Measurements from ENCODE around the gene B9D2. TPM values are rescaled to one million over a fixed set of nuclear protein-coding genes. Genes with fewer than 3 reads are reported as not detected.
"Not testable (repeated sequence)": the region's sequence is repeated elsewhere in the genome, so short reads cannot be mapped to it uniquely, and the experiment has no call there.

B9D2 gene
- total RNA-seq, 4 donors from 2014 or later: 1.7 to 3.7 (median 2.5) TPM

GRCh38 chr19:41372501-41372900, 8.6 kb upstream of the B9D2 start:
- intact Hi-C loops (cut with DNase I; ENCODE audit: low total_unique reads): no loop called here
- no peak for TF ChIP-seq CTCF (IDR thresholded peaks at IDR 0.05)
- no peak for TF ChIP-seq POLR2A (IDR thresholded peaks at IDR 0.05)
- 74 to 81% methylated on average over 2 of the region's 2 CpGs for WGBS, 2 donors

GRCh38 chr19:41371541-41371940, 7.6 kb upstream of the B9D2 start:
- WGBS, 2 donors: 95 to 97% methylated on average over 8 of the region's 8 CpGs
- DNase-seq (ENCODE audit: low spot score in 2 of 2): no peak

More at GRCh38 chr19:41372501-41372900, 8.6 kb upstream of the B9D2 start:
- no peak overlapping the region for H3K4me3 ChIP-seq (ENCODE audit: low read depth, poor library complexity, severe bottlenecking)
- DNase-seq (ENCODE audit: low spot score in 2 of 2): no peak

GRCh38 chr19:41371119-41371518, 7.2 kb upstream of the B9D2 start:
- H3K4me3 ChIP-seq (ENCODE audit: low read depth, poor library complexity, severe bottlenecking); intact Hi-C loops (cut with DNase I; ENCODE audit: low total_unique reads); DNase-seq (ENCODE audit: low spot score in 2 of 2): not testable (repeated sequence)
- 79 to 88% methylated on average over 5 of the region's 5 CpGs for WGBS, 2 donors

More at GRCh38 chr19:41371541-41371940, 7.6 kb upstream of the B9D2 start:
- TF ChIP-seq CTCF (IDR thresholded peaks at IDR 0.05) (no peak), POLR2A (IDR thresholded peaks at IDR 0.05) (no peak)
- intact Hi-C loops (cut with DNase I; ENCODE audit: low total_unique reads): no loop called here
- no peak overlapping the region for H3K4me3 ChIP-seq (ENCODE audit: low read depth, poor library complexity, severe bottlenecking)

- DNase-seq (ENCODE audit: low spot score in 2 of 2): no peak
- H3K4me3 ChIP-seq (ENCODE audit: low read depth, poor library complexity, severe bottlenecking): no peak overlapping the region
- 95 to 96% methylated on average over 2 of the region's 2 CpGs for WGBS, 2 donors
- TF ChIP-seq CTCF (IDR thresholded peaks at IDR 0.05) (no peak), POLR2A (IDR thresholded peaks at IDR 0.05) (no peak)
- intact Hi-C loops (cut with DNase I; ENCODE audit: low total_unique reads): no loop called here
Observed at GRCh38 chr19:41369769-41370168, 5.8 kb upstream of the B9D2 start.

- intact Hi-C loops (cut with DNase I; ENCODE audit: low total_unique reads): no loop called here
- 35 to 41% methylated on average over 6 of the region's 6 CpGs for WGBS, 2 donors
- TF ChIP-seq POLR2A (IDR thresholded peaks at IDR 0.05): no peak
- TF ChIP-seq CTCF (IDR thresholded peaks at IDR 0.05): no peak
- DNase-seq (ENCODE audit: low spot score in 2 of 2): no peak
- H3K4me3 ChIP-seq (ENCODE audit: low read depth, poor library complexity, severe bottlenecking): no peak overlapping the region
Observed at GRCh38 chr19:41367848-41368301, 3.9 kb upstream of the B9D2 start.

GRCh38 chr19:41366089-41366488, 2.1 kb upstream of the B9D2 start:
- intact Hi-C loops (cut with DNase I; ENCODE audit: low total_unique reads): no loop called here
- TF ChIP-seq POLR2A (IDR thresholded peaks at IDR 0.05) (no peak), CTCF (IDR thresholded peaks at IDR 0.05) (no peak)
- 95 to 100% methylated on average over 1 of the region's 1 CpG for whole genome bisulfite sequencing, 2 donors
- no peak overlapping the region for H3K4me3 ChIP-seq (ENCODE audit: low read depth, poor library complexity, severe bottlenecking)
- no peak for DNase-seq (ENCODE audit: low spot score in 2 of 2)
